GM21447 (cell line): ENCODE data around the gene ALG13.
"Not testable (repeated sequence)": the region's sequence is repeated elsewhere in the genome, so short reads cannot be mapped to it uniquely, and the experiment has no call there.

ENCODE experiments used
- ATAC-seq: cut with Tn5 transposase; IDR thresholded peaks from one replicate; pipeline ENCODE4 v1.9.1; 2021; ENCODE audit not compliant: unreplicated experiment

The ALG13 gene

DNA sequence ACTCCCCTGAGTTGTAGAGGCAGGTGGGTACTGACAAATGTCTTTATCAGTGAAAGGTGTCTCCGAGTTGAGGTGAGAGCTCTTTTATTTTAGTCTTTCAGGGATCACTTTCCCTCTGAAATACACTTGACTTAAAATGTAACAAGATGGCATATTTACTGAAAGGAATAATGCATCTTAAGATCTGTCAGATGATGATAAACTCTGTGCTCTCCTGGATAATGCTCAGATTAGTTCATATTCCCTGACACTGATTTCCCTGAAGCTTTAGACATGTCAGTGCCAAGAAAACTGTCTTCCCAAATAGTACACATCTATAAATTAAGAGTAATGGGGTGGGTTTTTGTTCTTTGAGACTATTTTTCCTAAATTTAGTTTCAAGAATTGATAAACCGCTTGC, 75.5 kb downstream of the ALG13 start:
- ATAC-seq = no peak

DNA sequence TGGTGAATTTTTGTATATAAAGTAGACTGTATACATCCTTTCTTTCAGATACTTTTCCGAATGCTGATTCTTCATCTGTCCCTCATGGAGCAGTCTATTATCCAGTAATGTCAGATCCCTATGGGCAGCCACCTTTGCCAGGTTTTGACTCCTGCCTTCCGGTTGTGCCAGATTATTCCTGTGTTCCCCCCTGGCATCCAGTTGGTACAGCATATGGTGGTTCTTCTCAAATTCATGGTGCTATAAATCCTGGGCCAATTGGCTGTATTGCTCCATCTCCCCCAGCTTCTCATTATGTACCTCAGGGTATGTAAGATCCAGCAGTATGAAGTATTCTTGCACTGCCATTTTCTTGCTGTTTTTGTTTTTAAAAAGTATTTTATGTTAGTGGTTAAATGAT, 78.7 kb downstream of the ALG13 start:
- ATAC-seq = no peak

DNA sequence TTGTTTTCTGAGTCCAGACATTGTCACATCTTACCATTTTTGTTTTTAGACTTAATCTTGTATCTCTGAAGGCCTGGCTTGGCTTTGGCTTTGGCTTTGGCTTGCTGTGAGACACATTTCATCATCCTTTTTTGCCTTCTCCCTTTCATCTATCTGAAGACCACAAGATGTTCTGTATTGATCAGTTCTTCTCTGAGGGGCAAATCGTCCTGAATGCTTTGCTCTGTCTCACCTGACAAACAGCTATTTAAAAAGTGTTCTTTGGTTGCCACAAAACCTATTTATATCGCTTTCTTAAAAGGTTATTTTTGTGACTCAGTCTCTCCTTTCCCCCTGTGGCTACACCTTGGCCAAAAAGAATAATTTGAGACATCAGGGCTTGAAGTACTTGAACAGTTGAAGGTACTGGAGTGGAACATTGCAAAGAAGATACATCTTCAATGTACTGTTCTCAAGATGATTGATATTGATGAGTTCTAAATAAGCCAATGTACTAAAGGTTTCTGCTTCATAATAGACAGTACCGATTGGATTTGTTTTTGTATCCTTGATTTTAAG, 80.7 kb downstream of the ALG13 start:
- no peak for ATAC-seq

DNA sequence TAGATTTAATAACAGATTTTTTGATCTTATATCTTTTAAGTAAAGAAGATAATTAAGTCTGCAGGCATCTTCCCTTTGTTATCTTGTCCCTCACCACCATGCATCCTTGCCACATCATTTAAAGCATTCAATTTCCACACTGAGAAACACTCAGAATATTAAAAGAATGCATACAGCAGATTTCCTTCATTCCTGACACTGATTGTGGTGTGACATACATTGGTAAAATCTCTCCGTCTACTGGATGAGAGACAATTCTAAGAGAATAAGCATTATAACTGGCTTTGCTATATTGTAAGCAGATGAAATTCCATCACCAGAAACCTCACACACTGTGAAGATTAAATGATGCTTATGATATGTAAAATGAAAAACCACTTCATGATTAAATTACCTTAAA, 97.6 kb downstream of the ALG13 start:
- ATAC-seq = no peak

DNA sequence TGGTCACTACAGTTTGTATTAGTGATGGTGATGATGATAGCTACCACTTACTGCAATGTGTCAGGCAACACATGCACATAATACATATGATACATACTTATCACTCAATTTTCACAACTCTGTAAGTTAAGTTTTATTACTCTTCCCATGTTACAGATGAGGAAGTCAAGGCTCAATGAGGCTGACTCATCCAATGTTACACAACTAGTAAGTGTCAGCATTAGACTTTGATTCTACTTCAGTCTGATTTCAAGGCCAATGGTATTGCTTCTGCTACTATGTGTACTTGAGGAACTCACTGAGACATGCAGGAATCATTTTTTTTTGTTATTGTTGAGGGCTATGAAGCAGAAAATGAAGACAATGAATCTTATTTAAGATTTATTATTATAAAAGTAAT, 98.6 kb downstream of the ALG13 start:
- no peak for ATAC-seq

DNA sequence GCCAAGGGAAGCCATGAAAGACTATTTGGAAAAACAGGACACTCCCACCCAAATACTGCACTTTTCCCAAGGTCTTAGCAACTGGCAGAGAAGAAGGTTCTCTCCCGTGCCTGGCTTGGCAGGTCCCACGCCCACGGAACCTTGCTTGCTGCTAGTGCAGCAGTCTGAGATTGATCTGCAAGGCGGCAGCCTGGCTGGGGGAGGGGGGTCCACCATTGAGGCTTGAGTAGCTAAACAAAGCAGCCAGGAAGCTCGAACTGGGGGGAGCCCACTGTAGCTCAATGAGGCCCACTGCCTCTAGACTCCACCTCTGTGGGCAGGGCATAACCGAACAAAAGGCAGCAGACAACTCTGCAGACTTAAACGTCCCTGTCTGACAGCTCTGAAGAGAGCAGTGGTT, 103.7 kb downstream of the ALG13 start:
- ATAC-seq = no peak

DNA sequence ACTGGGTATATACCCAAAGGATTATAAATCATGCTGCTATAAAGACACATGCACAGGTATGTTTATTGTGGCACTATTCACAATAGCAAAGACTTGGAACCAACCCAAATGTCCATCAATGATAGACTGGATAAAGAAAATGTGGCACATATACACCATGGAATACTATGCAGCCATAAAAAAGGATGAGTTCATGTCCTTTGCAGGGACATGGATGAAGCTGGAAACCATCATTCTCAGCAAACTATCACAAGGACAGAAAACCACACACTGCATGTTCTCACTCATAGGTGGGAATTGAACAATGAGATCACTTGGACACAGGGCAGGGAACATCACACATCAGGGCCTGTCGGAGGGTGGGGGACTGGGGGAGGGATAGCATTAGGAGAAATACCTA, 109.1 kb downstream of the ALG13 start:
- not testable (repeated sequence) for ATAC-seq
